ENCODE results near the gene MCF2L2.

MCF2L2 gene

DNA sequence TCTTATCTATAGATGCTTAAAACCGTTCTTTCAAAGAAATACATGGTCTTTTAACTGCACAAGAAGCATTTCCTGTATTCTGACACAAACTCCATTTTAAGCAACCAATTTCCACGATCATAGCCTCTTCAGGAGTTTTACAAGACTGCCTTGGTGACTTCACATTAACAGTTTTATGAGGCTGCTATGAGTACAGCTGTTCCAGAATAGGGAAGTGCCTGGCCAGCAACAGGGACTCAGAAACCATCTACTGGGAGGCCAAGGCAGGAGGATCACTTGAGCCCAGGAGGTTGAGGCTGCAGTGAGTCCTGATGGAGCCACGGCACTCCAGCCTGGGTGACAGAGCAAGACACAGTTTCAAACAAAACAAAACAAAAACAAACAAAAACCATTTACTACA, 96.9 kb downstream of the MCF2L2 start:
- Histone ChIP-seq H3K4me1 (no peaks in the 10 kb centered on the region), H3K9me3 (no peaks in the 10 kb centered on the region), H3K27me3 (no peaks in the 10 kb centered on the region), H3K36me3 (no peaks in the 10 kb centered on the region), H3K4me3 (ENCODE audit: low read depth, low read length) (no peak overlapping the region)
- TF ChIP-seq, protein P1, sequence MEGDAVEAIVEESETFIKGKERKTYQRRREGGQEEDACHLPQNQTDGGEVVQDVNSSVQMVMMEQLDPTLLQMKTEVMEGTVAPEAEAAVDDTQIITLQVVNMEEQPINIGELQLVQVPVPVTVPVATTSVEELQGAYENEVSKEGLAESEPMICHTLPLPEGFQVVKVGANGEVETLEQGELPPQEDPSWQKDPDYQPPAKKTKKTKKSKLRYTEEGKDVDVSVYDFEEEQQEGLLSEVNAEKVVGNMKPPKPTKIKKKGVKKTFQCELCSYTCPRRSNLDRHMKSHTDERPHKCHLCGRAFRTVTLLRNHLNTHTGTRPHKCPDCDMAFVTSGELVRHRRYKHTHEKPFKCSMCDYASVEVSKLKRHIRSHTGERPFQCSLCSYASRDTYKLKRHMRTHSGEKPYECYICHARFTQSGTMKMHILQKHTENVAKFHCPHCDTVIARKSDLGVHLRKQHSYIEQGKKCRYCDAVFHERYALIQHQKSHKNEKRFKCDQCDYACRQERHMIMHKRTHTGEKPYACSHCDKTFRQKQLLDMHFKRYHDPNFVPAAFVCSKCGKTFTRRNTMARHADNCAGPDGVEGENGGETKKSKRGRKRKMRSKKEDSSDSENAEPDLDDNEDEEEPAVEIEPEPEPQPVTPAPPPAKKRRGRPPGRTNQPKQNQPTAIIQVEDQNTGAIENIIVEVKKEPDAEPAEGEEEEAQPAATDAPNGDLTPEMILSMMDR (IDR thresholded peaks at IDR 0.05; ENCODE audit: low read depth, low read length): no peak
- no peak for DNase-seq

DNA sequence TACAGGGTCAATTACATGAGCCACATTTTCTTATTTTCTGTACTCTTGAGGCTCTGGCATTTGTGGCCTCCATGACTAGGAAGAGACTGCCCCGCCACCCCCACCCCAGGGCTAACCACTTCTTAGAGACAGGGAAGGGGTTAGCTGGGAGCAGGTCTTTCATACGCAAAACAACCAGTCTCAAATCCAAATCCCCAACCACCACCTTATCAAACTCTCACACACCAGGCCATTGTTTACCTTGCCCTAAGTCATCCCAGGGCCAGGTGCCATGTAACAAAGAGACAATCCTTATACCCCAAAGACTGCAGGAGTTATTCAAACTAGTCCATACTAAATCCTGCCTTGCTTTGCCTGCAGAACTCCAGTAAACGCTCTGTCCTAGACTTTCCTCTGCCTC, 97.5 kb downstream of the MCF2L2 start:
- TF ChIP-seq, protein P1 (IDR thresholded peaks at IDR 0.05; ENCODE audit: low read depth, low read length): no peak
- H3K27me3 ChIP-seq: no peaks in the 10 kb centered on the region
- H3K9me3 ChIP-seq: no peaks in the 10 kb centered on the region
- H3K4me1 ChIP-seq: no peaks in the 10 kb centered on the region
- H3K36me3 ChIP-seq: no peaks in the 10 kb centered on the region
- DNase-seq: no peak
- H3K4me3 ChIP-seq (ENCODE audit: low read depth, low read length): no peak overlapping the region

DNA sequence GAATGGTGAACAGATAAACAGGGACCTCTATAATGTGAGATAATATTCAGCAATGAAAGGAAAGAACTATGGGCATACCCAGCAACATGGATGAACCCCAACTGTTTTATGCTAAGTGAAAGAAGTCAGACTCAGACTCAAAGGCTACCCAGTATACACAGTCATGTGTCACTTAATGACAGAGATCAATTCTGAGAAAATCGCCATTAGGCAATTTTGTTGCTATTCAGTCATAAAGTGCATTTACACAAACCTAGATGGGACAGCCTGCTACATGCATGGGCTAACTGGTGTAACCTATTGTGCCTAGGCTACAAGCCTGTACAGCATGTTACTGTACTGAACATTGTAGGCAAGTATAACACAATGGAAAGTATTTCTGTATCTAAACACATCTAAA, 98.9 kb downstream of the MCF2L2 start:
- Histone ChIP-seq H3K9me3 (no peaks in the 10 kb centered on the region), H3K4me3 (ENCODE audit: low read depth, low read length) (no peak overlapping the region), H3K4me1 (no peaks in the 10 kb centered on the region), H3K36me3 (no peaks in the 10 kb centered on the region), H3K27me3 (no peaks in the 10 kb centered on the region)
- TF ChIP-seq, protein P1 (IDR thresholded peaks at IDR 0.05; ENCODE audit: low read depth, low read length): no peak
- DNase-seq: no peak

DNA sequence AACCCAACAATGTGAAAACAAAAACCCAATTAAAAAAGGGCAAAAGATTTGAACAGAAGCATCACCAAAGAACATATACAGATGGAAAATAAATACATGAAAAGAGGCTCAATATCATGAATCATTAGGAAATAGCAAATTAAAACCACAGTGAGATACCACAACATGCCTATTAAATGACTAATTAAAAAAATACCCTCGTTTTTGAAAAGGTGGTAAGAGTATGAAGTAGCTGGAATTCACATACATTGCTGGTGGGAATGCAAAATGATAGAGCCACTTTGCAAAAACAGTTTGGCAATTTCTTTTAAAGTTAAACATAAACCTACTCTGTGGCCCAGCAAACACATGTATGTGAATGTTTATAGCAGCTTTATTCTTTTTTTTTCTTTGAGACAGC, 99.6 kb downstream of the MCF2L2 start:
- no peaks in the 10 kb centered on the region for H3K36me3 ChIP-seq
- no peak overlapping the region for H3K4me3 ChIP-seq (ENCODE audit: low read depth, low read length)
- H3K9me3 ChIP-seq: no peaks in the 10 kb centered on the region
- no peaks in the 10 kb centered on the region for H3K4me1 ChIP-seq
- no peak for DNase-seq
- no peaks in the 10 kb centered on the region for H3K27me3 ChIP-seq
- TF ChIP-seq, protein P1 (IDR thresholded peaks at IDR 0.05; ENCODE audit: low read depth, low read length): no peak

DNA sequence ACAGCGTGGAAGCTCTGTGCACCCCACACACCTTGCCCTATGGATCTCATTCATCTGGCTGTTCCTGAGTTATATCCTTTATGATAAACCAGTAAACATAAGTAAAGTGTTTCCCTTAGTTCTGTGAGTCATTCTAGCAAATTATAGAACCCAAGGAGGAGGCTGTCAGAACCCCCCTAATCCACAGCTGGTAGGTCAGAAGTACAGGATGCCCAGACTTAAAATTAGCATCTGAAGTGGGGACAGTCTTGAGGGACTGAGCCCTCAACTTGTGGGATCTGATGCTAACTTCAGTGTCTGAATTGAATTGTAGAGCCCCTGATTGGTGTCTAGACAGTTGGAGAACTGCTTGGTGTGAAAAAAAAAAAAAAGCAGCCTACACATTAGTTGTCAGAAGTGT, 100.3 kb downstream of the MCF2L2 start:
- Histone ChIP-seq H3K9me3 (no peaks in the 10 kb centered on the region), H3K36me3 (no peaks in the 10 kb centered on the region), H3K27me3 (no peaks in the 10 kb centered on the region), H3K4me3 (ENCODE audit: low read depth, low read length) (no peak overlapping the region), H3K4me1 (no peaks in the 10 kb centered on the region)
- TF ChIP-seq, protein P1 (IDR thresholded peaks at IDR 0.05; ENCODE audit: low read depth, low read length): no peak
- no peak for DNase-seq

DNA sequence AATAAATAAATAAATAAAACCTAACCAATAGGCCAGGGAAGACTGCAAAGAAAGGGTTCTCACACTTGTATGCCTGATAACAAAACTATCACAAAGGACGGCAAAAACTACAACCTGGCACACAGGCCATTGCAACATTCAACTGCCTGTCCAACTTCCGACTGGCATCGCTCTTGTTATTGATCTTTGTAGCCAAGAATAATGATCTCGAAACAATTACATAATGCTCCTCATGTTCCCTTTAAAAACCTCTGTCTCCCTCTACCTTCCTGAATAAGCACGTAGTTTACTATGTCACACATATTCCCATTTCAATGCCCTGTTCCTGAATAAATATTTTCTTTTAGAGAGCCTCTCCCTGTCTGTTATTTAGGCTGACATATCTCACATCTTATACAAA, 101.1 kb downstream of the MCF2L2 start:
- no peaks in the 10 kb centered on the region for H3K36me3 ChIP-seq
- no peak for DNase-seq
- TF ChIP-seq, protein P1 (IDR thresholded peaks at IDR 0.05; ENCODE audit: low read depth, low read length): no peak
- H3K9me3 ChIP-seq: no peaks in the 10 kb centered on the region
- H3K4me1 ChIP-seq: no peaks in the 10 kb centered on the region
- no peak overlapping the region for H3K4me3 ChIP-seq (ENCODE audit: low read depth, low read length)
- no peaks in the 10 kb centered on the region for H3K27me3 ChIP-seq

All from BE2C (cell line).